Endothelial cell of umbilical vein (primary cell): ENCODE measurements around the gene MBD5.

ENCODE experiments used
- CTCF ChIP-seq, 2 donors: IDR thresholded peaks; 1 replicate in 1 of 2; 2 replicates in 1 of 2; pipeline ENCODE4 v1.5.1; 2011; ENCODE audit warnings: low read length in 2 of 2, mild to moderate bottlenecking in 2 of 2, moderate library complexity in 2 of 2, control low read depth in 1 of 2, inconsistent platforms in 1 of 2, low read depth in 1 of 2; ENCODE audit not compliant: insufficient read depth in 1 of 2; ENCODE audit errors: extremely low read depth in 1 of 2
- EZH2 ChIP-seq: IDR thresholded peaks from 2 replicates; pipeline ENCODE4 v1.6.1; 2012; ENCODE audit warnings: borderline replicate concordance, low read depth, mild to moderate bottlenecking, moderate library complexity, low read length, inconsistent platforms; ENCODE audit not compliant: severe bottlenecking
- FOS ChIP-seq: IDR thresholded peaks from 2 replicates; pipeline ENCODE4 v1.6.1; 2011; ENCODE audit warnings: mild to moderate bottlenecking, low read length, moderate library complexity, borderline replicate concordance; ENCODE audit not compliant: insufficient read depth
- GATA2 ChIP-seq: IDR thresholded peaks from 2 replicates; pipeline ENCODE4 v1.7.0; 2011; ENCODE audit warnings: low read depth, mild to moderate bottlenecking, moderate library complexity, mixed read lengths, low read length; ENCODE audit not compliant: insufficient read length, insufficient read depth
- JUN ChIP-seq: IDR thresholded peaks from 2 replicates; pipeline ENCODE4 v1.6.1; 2011; ENCODE audit warnings: borderline replicate concordance, low read depth; ENCODE audit not compliant: insufficient read length, insufficient read depth
- MAX ChIP-seq: IDR thresholded peaks from 2 replicates; pipeline ENCODE4 v1.6.1; 2011; ENCODE audit not compliant: insufficient read depth, insufficient read length
- MYC ChIP-seq: IDR thresholded peaks from one replicate; pipeline ENCODE4 v1.6.1; 2011; ENCODE audit warnings: mild to moderate bottlenecking, low read depth, low read length
- POLR2A ChIP-seq: IDR thresholded peaks from 2 replicates; pipeline ENCODE4 v1.6.1; 2012; ENCODE audit warnings: low read depth, mild to moderate bottlenecking, control low read depth, low read length
- POLR2AphosphoS5 ChIP-seq: IDR thresholded peaks from 2 replicates; pipeline ENCODE4 v1.6.1; 2012; ENCODE audit warnings: low read depth, mild to moderate bottlenecking, control low read depth, low read length, moderate library complexity; ENCODE audit not compliant: insufficient read depth

GRCh38 chr2:148021059-148021861 lies at the start of gene MBD5:
- TF ChIP-seq CTCF (IDR thresholded peaks at IDR 0.05; ENCODE audit: extremely low read depth in 1 of 2, insufficient read depth in 1 of 2, low read depth in 1 of 2, low read length in 2 of 2) (no peak), POLR2A (no peak), JUN (no peak), POLR2AphosphoS5 (no peak), EZH2 (no peak), FOS (no peak), MYC (no peak), MAX (no peak), GATA2 (no peak)
